Astrocyte (in vitro differentiated cells and primary cell): Measurements from ENCODE around the gene DAGLA. TPM values are rescaled to one million over a fixed set of nuclear protein-coding genes. Genes with fewer than 3 reads are reported as not detected.

Experiments
- DNase-seq: peaks from one replicate; pipeline ENCODE4 v3.0.0-alpha.2; 2010; ENCODE audit warnings: low read depth
- FAIRE-seq: peaks from 2 replicates; lab custom pipeline; 2011; peaks lifted over from hg19 to GRCh38; lab: Jason Lieb, UNC
- H2AFZ ChIP-seq: 2 replicates; pipeline ENCODE4 v1.6.0; 2012; ENCODE audit warnings: low read depth, low read length, inconsistent platforms
- H3K27ac ChIP-seq: 2 replicates; pipeline ENCODE4 v1.5.1; 2011; ENCODE audit warnings: low read depth, low read length, inconsistent platforms
- H3K27me3 ChIP-seq: 2 replicates; pipeline ENCODE4 v1.6.0; 2011; ENCODE audit warnings: low read length, inconsistent platforms; ENCODE audit not compliant: insufficient read depth
- H3K36me3 ChIP-seq: 2 replicates; pipeline ENCODE4 v1.5.1; 2011; ENCODE audit warnings: low read length, inconsistent platforms; ENCODE audit not compliant: insufficient read depth
- H3K4me1 ChIP-seq: 2 replicates; pipeline ENCODE4 v1.5.1; 2011; ENCODE audit warnings: low read length, inconsistent platforms; ENCODE audit not compliant: insufficient read depth
- H3K4me2 ChIP-seq: 2 replicates; pipeline ENCODE4 v1.6.0; 2012; ENCODE audit warnings: low read length, inconsistent platforms
- H3K4me3 ChIP-seq: 2 replicates; pipeline ENCODE4 v1.5.1; 2011; ENCODE audit warnings: low read depth, mild to moderate bottlenecking, low read length, inconsistent platforms; ENCODE audit not compliant: insufficient read depth
- H3K79me2 ChIP-seq: 2 replicates; pipeline ENCODE4 v1.6.0; 2012; ENCODE audit warnings: mild to moderate bottlenecking, low read length, inconsistent platforms; ENCODE audit not compliant: insufficient read depth
- H3K9ac ChIP-seq: 2 replicates; pipeline ENCODE4 v1.6.0; 2012; ENCODE audit warnings: mild to moderate bottlenecking, low read length, inconsistent platforms
- H3K9me3 ChIP-seq: 2 replicates; pipeline ENCODE4 v1.5.1; 2012; ENCODE audit warnings: low read depth, mild to moderate bottlenecking, low read length, inconsistent platforms; ENCODE audit not compliant: insufficient read depth
- H4K20me1 ChIP-seq: 2 replicates; pipeline ENCODE4 v1.6.0; 2012; ENCODE audit warnings: low read length, inconsistent platforms; ENCODE audit not compliant: insufficient read depth
- H3K27ac Mint-ChIP-seq: one replicate; pipeline ENCODE4 v1.8.0; 2021; ENCODE audit warnings: mild to moderate bottlenecking, mixed read lengths; ENCODE audit not compliant: unreplicated experiment
- H3K27me3 Mint-ChIP-seq: one replicate; pipeline ENCODE4 v1.8.0; 2021; ENCODE audit warnings: low read depth, mixed read lengths; ENCODE audit not compliant: unreplicated experiment
- H3K36me3 Mint-ChIP-seq: one replicate; pipeline ENCODE4 v1.8.0; 2021; ENCODE audit warnings: low read depth, mixed read lengths; ENCODE audit not compliant: unreplicated experiment
- H3K4me1 Mint-ChIP-seq: one replicate; pipeline ENCODE4 v1.8.0; 2021; ENCODE audit warnings: low read depth, mixed read lengths; ENCODE audit not compliant: unreplicated experiment
- H3K4me3 Mint-ChIP-seq: one replicate; pipeline ENCODE4 v1.8.0; 2021; ENCODE audit warnings: mild to moderate bottlenecking, moderate library complexity, mixed read lengths; ENCODE audit not compliant: unreplicated experiment
- H3K9me3 Mint-ChIP-seq: one replicate; pipeline ENCODE4 v1.8.0; 2021; ENCODE audit warnings: mild to moderate bottlenecking, mixed read lengths; ENCODE audit not compliant: unreplicated experiment
- EZH2 ChIP-seq: IDR thresholded peaks from 2 replicates; pipeline ENCODE4 v1.6.1; 2012; ENCODE audit warnings: mild to moderate bottlenecking, low read length, inconsistent platforms; ENCODE audit not compliant: insufficient read depth
- total RNA-seq: library from RNA; stranded (reverse); gene quantifications from 2 replicates; pipeline ENCODE4 v1.2.1, GENCODE V29; 2021
- TF ChIP-seq, protein P1 (sequence below): IDR thresholded peaks from 2 replicates; pipeline ENCODE4 v1.5.1; 2011; ENCODE audit warnings: low read depth, mild to moderate bottlenecking, inconsistent platforms, low read length, moderate library complexity; ENCODE audit not compliant: insufficient read depth

DAGLA gene
- total RNA-seq, 1 donor from 2014 or later: 5.5 TPM

DNA sequence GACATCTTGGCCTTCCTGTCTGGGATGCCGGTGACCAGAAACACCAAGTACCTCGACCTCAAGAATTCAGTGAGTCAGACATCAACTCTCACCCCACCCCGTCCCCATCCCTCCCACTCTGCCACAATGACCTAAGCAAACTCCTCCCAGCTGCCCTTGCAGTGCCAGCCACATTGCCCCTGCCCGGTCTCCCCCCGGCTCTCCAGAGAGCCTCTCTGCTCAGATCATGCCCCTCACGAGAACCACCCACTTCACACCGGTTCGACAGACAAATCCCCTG lies 48.7 kb downstream of the DAGLA start:
- H3K4me3 ChIP-seq: no peak overlapping the region
- peaks cover 47% of the 10 kb centered on the region for H3K4me1 ChIP-seq
- peak overlapping the region; percentile 49 for H3K9ac ChIP-seq
- FAIRE-seq (no peak), DNase-seq (peak; percentile 74)
- Mint-ChIP-seq H3K4me3 (peak overlapping the region; percentile 66), H3K4me1 (peaks cover 25% of the 10 kb centered on the region), H3K36me3 (peaks cover 17% of the 10 kb centered on the region), H3K27ac (peak overlapping the region; percentile 88), H3K9me3 (no peaks in the 10 kb centered on the region), H3K27me3 (peaks cover 5% of the 10 kb centered on the region)
- peaks cover under 1% of the 10 kb centered on the region for H3K36me3 ChIP-seq
- no peaks in the 10 kb centered on the region for H3K27me3 ChIP-seq
- no peaks in the 10 kb centered on the region for H3K9me3 ChIP-seq
- H3K27ac ChIP-seq: peak overlapping the region; percentile 15
- H3K4me2 ChIP-seq: peak overlapping the region; percentile 25
- H3K79me2 ChIP-seq: no peaks in the 10 kb centered on the region
- H2AFZ ChIP-seq: no peak overlapping the region
- H4K20me1 ChIP-seq: peaks cover 14% of the 10 kb centered on the region
- TF ChIP-seq, protein P1, sequence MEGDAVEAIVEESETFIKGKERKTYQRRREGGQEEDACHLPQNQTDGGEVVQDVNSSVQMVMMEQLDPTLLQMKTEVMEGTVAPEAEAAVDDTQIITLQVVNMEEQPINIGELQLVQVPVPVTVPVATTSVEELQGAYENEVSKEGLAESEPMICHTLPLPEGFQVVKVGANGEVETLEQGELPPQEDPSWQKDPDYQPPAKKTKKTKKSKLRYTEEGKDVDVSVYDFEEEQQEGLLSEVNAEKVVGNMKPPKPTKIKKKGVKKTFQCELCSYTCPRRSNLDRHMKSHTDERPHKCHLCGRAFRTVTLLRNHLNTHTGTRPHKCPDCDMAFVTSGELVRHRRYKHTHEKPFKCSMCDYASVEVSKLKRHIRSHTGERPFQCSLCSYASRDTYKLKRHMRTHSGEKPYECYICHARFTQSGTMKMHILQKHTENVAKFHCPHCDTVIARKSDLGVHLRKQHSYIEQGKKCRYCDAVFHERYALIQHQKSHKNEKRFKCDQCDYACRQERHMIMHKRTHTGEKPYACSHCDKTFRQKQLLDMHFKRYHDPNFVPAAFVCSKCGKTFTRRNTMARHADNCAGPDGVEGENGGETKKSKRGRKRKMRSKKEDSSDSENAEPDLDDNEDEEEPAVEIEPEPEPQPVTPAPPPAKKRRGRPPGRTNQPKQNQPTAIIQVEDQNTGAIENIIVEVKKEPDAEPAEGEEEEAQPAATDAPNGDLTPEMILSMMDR: no peak
- no peak for TF ChIP-seq EZH2

DNA sequence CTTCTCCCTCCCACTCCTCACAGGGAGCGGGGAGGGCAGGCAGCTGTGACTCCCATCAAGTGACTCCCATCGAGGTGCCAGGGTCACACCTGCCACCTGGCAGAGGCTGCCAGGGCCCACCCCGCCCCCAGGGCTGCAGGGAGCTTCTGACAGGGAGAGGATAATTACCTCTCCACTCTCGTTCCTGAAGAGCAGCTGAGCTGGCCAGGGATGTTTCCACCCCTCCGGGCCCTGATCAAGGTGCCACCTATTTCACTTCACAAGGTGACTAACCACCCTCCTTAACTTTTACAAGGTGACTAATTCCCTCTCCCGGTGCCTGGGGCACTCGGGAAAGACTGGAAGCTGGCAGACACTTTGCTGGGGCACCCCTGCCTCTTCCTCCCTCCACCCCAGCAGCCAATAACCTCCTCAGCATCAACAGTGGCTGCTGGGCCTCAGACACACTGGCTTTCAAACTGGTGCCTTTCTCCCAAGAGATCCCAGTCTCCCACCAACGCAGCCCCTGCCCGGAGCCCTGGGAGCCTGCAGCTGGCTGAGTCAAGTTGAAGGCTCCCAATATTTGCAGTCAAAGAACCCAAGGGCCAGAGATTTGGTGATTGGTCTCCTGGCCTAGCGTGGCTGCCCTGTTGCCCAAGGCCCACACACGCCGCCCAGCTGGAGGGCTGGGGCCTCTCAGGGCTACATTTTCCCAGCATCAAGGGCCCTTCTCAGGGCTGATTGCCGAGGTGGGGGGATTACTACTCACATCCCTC lies 50.2 kb downstream of the DAGLA start:
- TF ChIP-seq EZH2: no peak
- TF ChIP-seq, protein P1: no peak
- FAIRE-seq: no peak
- H3K9ac ChIP-seq: no peak overlapping the region
- peaks cover 42% of the 10 kb centered on the region for H3K4me1 ChIP-seq
- H3K9me3 ChIP-seq: no peaks in the 10 kb centered on the region
- Mint-ChIP-seq H3K4me3 (no peak overlapping the region), H3K4me1 (peaks cover 22% of the 10 kb centered on the region), H3K9me3 (no peaks in the 10 kb centered on the region), H3K27me3 (peaks cover 5% of the 10 kb centered on the region), H3K36me3 (peaks cover 16% of the 10 kb centered on the region), H3K27ac (no peak overlapping the region)
- H3K36me3 ChIP-seq: peaks cover 2% of the 10 kb centered on the region
- no peak for DNase-seq
- no peak overlapping the region for H3K27ac ChIP-seq
- peaks cover 18% of the 10 kb centered on the region for H4K20me1 ChIP-seq
- no peaks in the 10 kb centered on the region for H3K79me2 ChIP-seq
- no peak overlapping the region for H2AFZ ChIP-seq
- no peaks in the 10 kb centered on the region for H3K27me3 ChIP-seq
- no peak overlapping the region for H3K4me3 ChIP-seq
- H3K4me2 ChIP-seq: no peak overlapping the region
